Testis (tissue), 3 donors: Measurements from ENCODE around the gene USP48. TPM values are rescaled to one million over a fixed set of nuclear protein-coding genes. Genes with fewer than 3 reads are reported as not detected.

Source experiments
- DNase-seq: peaks from one replicate; pipeline ENCODE4 v3.0.0-alpha.2; 2019
- H3K27ac ChIP-seq, 2 donors: fragments of 200-600 bp; sonication (generic); one replicate each; pipeline ENCODE4 v1.5.1; 2019
- H3K27me3 ChIP-seq: fragments of 200-600 bp; sonication (generic); one replicate; pipeline ENCODE4 v1.5.1; 2019
- H3K36me3 ChIP-seq: fragments of 200-600 bp; sonication (generic); one replicate; pipeline ENCODE4 v1.5.1; 2017; ENCODE audit warnings: low read depth; ENCODE audit errors: missing control alignments
- H3K4me1 ChIP-seq: fragments of 200-600 bp; sonication (generic); one replicate; pipeline ENCODE4 v1.5.1; 2019
- H3K4me3 ChIP-seq, 2 donors: fragments of 200-600 bp; sonication (generic); one replicate each; pipeline ENCODE4 v1.5.1; 2017 to 2019
- H3K9me3 ChIP-seq: fragments of 200-600 bp; sonication (generic); one replicate; pipeline ENCODE4 v1.5.1; 2017
- POLR2A ChIP-seq: fragments of 450-650 bp; IDR thresholded peaks from one replicate; pipeline ENCODE4 v1.6.1; 2017; ENCODE audit warnings: antibody characterized with exemption, mild to moderate bottlenecking, moderate library complexity
- WGBS, 2 donors: methylation state at CpG; one replicate each; pipeline ENCODE4 v1.1.5; 2018; 5-methylcytosine and 5-hydroxymethylcytosine counted together
- intact Hi-C: fragments of 100-400 bp; cut with DNase I; formaldehyde crosslinking; loops from one replicate; pipeline ENCODE4 v1.15.1; 2023; ENCODE audit warnings: low total_unique reads
- polyA plus RNA-seq: library from polyadenylated mRNA; stranded (reverse); fragments of 350-450 nt; fragmentation: Illumina TruSeq; extraction: RNeasy Lipid Tissue Mini Kit (QIAGEN cat#74804); gene quantifications from one replicate; pipeline ENCODE4 v1.2.3, GENCODE V29; 2014; ENCODE audit warnings: low read depth, low replicate concordance; ENCODE audit not compliant: insufficient read depth
- total RNA-seq, 2 donors: library from RNA; depleted of rRNA; stranded (reverse); fragments of >200 nt; gene quantifications; one replicate each; pipeline ENCODE4 v1.2.3, GENCODE V29; 2016
- TF ChIP-seq, protein P1 (sequence below), 3 experiments: fragments of 450-650 bp in 2 of 3; fragments of 200-600 bp in 1 of 3; sonication (generic) in 1 of 3; IDR thresholded peaks; one replicate each; pipeline ENCODE4 v1.5.1; 2016 to 2019; ENCODE audit warnings: antibody characterized with exemption in 3 of 3, mild to moderate bottlenecking in 2 of 3, moderate library complexity in 1 of 3

Gene USP48
- total and polyA plus RNA-seq, 3 donors from 2014 or later, result 33.3 to 66.2 (median 63.0) TPM

DNA sequence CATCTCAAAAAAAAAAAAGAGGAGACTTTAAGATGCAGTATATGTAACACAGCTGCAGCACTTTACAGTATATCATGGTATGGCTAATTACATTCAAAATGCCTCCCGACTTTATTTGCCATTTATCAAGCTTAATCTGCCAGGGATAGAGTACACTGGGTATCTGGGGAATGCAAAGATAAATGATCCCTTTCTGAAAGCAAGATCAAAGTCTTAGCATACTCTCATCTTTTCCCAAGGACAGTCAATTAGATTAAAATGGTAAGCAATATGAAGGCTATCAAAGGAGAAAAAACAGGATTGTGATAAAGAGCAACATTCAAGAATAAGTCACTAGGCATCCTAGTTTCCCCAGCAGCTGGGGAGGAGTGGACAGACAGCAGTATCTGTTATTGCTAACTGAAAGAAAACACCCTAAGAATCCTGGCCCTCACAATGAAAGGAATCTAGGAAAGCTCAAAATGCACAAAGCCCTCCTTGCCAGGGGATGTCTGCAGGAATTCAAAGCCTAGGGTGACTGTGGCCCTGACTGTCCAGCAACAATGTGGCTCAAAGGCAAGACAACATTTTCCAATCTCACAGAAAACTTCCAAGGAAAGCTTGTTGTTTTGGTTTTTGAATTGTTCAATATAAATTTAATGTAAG lies 57.1 kb downstream of the USP48 start:
- TF ChIP-seq POLR2A, result no peak
- TF ChIP-seq, protein P1, sequence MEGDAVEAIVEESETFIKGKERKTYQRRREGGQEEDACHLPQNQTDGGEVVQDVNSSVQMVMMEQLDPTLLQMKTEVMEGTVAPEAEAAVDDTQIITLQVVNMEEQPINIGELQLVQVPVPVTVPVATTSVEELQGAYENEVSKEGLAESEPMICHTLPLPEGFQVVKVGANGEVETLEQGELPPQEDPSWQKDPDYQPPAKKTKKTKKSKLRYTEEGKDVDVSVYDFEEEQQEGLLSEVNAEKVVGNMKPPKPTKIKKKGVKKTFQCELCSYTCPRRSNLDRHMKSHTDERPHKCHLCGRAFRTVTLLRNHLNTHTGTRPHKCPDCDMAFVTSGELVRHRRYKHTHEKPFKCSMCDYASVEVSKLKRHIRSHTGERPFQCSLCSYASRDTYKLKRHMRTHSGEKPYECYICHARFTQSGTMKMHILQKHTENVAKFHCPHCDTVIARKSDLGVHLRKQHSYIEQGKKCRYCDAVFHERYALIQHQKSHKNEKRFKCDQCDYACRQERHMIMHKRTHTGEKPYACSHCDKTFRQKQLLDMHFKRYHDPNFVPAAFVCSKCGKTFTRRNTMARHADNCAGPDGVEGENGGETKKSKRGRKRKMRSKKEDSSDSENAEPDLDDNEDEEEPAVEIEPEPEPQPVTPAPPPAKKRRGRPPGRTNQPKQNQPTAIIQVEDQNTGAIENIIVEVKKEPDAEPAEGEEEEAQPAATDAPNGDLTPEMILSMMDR (IDR thresholded peaks at IDR 0.05), result no peak
- DNase-seq, result no peak
- 23 to 48% methylated on average over 1 of the region's 1 CpG for WGBS, 2 donors
- no peaks in the 10 kb centered on the region for H3K36me3 ChIP-seq
- intact Hi-C loops, result no loop called here
- no peaks in the 10 kb centered on the region for H3K27me3 ChIP-seq
- no peaks in the 10 kb centered on the region for H3K4me1 ChIP-seq
- no peaks in the 10 kb centered on the region for H3K9me3 ChIP-seq
- no peak overlapping the region for H3K4me3 ChIP-seq
- no peak overlapping the region for H3K27ac ChIP-seq

DNA sequence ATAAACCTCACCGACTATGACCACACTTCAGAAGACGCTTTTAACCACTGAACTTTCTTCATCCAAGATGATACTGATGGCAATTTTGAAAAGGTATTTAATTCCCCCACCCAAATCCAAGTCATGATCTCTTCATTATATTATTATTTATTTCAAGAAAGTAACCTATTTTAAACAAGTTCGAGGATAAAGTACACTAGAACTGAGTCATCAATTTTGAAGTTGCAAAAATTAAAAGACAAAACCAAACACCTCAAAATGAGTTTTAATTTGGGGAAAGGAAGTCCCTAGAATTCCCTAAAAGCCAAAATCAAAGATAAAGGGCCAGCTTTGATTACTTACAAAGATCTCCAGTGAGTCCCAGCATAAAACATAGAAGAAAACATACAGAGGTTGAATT lies 58.4 kb downstream of the USP48 start:
- no peaks in the 10 kb centered on the region for H3K36me3 ChIP-seq
- no peaks in the 10 kb centered on the region for H3K9me3 ChIP-seq
- TF ChIP-seq, protein P1 (IDR thresholded peaks at IDR 0.05), result no peak
- H3K4me1 ChIP-seq, result no peaks in the 10 kb centered on the region
- no peak overlapping the region for H3K27ac ChIP-seq
- WGBS, 2 donors, result 88 to 97% methylated on average over 3 of the region's 3 CpGs
- H3K4me3 ChIP-seq, result no peak overlapping the region
- DNase-seq, result no peak
- no peaks in the 10 kb centered on the region for H3K27me3 ChIP-seq
- intact Hi-C loops, result no loop called here

DNA sequence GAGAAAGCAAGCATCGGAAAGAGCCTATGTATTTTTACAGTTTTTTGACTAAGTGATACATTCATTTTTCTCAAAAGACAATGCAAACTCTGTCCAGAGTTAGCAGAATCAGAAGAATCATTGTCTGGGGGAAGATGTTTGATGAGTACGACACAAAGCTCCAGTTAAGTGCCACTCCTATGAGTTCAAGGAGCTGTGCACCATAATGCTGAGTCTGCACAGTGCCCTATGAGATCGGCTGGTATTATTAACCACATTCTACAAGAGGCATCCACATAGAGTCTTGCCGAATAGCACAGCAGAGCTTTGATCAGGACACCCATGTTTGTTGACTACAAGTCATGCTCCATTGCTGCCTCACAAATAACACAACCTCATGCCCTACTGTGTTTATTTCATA lies 58.9 kb downstream of the USP48 start:
- no peak for TF ChIP-seq POLR2A
- TF ChIP-seq, protein P1 (IDR thresholded peaks at IDR 0.05), result no peak
- Histone ChIP-seq H3K4me3 (no peak overlapping the region), H3K4me1 (no peaks in the 10 kb centered on the region), H3K27me3 (no peaks in the 10 kb centered on the region), H3K9me3 (no peaks in the 10 kb centered on the region), H3K27ac (no peak overlapping the region), H3K36me3 (no peaks in the 10 kb centered on the region)
- intact Hi-C loops, result no loop called here
- no peak for DNase-seq
- 82 to 86% methylated on average over 4 of the region's 4 CpGs for WGBS, 2 donors

DNA sequence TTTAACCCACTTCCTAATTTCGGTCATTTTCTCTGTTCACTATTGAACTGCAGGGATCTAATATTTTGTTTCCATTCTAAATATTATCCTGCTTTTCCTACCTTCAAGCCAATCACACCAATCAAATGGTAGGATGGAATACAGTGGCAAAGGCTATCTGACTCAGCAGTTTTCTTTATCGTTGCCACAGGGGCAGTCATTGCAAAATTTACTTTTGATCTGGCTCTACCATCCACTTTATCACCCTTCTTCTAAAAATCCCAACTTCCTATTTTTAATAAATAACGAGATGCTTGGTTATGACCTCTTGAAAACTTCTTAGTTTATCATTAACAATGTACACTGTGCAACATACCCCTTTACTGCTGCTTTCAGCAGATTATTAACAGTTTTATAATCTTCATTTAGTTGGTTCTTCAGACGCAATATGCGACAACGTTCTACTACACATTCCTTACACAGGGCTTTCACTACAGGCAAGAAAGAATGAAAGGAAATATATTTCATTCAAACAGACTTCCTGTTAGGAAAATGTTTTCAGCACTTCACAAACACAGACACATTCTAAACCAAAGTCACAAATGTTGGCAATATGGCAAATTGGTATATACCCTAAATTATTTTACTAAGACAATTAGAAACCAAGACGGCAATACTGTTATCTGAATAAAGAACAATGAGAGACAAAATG lies 61.5 kb downstream of the USP48 start:
- H3K4me1 ChIP-seq, result no peaks in the 10 kb centered on the region
- WGBS, 2 donors, result 81 to 82% methylated on average over 7 of the region's 7 CpGs
- H3K9me3 ChIP-seq, result no peaks in the 10 kb centered on the region
- no peaks in the 10 kb centered on the region for H3K36me3 ChIP-seq
- H3K27me3 ChIP-seq, result no peaks in the 10 kb centered on the region
- TF ChIP-seq, protein P1 (IDR thresholded peaks at IDR 0.05), result no peak
- no peak for TF ChIP-seq POLR2A
- no peak for DNase-seq
- H3K4me3 ChIP-seq, result no peak overlapping the region
- no peak overlapping the region for H3K27ac ChIP-seq
- intact Hi-C loops, result no loop called here

DNA sequence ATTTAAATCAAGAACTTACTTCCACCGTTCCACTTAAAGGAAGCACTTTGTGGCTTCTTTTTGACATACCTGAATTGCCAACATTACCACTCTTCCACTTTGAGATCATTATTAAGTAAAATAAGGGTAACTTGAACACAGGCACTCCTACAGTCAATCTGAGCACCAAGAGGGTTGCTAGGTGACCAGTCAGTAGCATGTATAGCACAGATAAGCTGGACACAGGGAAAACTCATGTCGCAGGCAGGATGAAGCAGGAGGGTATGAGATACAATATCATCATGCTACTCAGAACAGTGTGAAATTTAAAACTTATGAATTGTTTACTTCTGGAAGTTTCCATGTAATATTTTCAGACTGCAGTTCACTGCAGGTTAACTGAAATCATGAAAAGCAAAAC lies 66.8 kb downstream of the USP48 start:
- Histone ChIP-seq H3K27me3 (no peaks in the 10 kb centered on the region), H3K9me3 (no peaks in the 10 kb centered on the region), H3K27ac (no peak overlapping the region), H3K4me1 (no peaks in the 10 kb centered on the region), H3K4me3 (no peak overlapping the region), H3K36me3 (no peaks in the 10 kb centered on the region)
- WGBS, 2 donors, result 75 to 89% methylated on average over 2 of the region's 2 CpGs
- TF ChIP-seq, protein P1 (IDR thresholded peaks at IDR 0.05), result no peak
- TF ChIP-seq POLR2A, result no peak
- intact Hi-C loops, result no loop called here
- no peak for DNase-seq
